ENCODE data around the gene MAD1L1.

GRCh38 chr7:1823376-1824150, 409.2 kb downstream of the MAD1L1 start:
- TF ChIP-seq POLR2A (IDR thresholded peaks at IDR 0.05) (no peak), CTCF (IDR thresholded peaks at IDR 0.05) (no peak)
